Activated T-cell treated with anti-CD3 and anti-CD28 coated beads, Interleukin-2, amount 50 U/mL, for 24 hours (primary cell): ENCODE data around the gene CEP83.

Experiments used
- DNase-seq: peaks from one replicate; pipeline ENCODE4 v3.0.0-alpha.2; 2020
- H3K27ac Mint-ChIP-seq: 2 replicates; pipeline ENCODE4 v1.8.0; 2020; ENCODE audit warnings: mild to moderate bottlenecking, mixed read lengths
- H3K27me3 Mint-ChIP-seq: 2 replicates; pipeline ENCODE4 v1.8.0; 2020; ENCODE audit warnings: mixed read lengths
- H3K36me3 Mint-ChIP-seq: 2 replicates; pipeline ENCODE4 v1.8.0; 2020; ENCODE audit warnings: low read depth, mixed read lengths
- H3K4me1 Mint-ChIP-seq: 2 replicates; pipeline ENCODE4 v1.8.0; 2020; ENCODE audit warnings: low read depth, mixed read lengths
- H3K4me3 Mint-ChIP-seq: 2 replicates; pipeline ENCODE4 v1.8.0; 2020; ENCODE audit warnings: mild to moderate bottlenecking, moderate library complexity, mixed read lengths
- H3K9me3 Mint-ChIP-seq: 2 replicates; pipeline ENCODE4 v1.8.0; 2020; ENCODE audit warnings: mixed read lengths

The CEP83 gene

GRCh38 chr12:94289461-94290312 is 170.0 kb downstream of the CEP83 start:
- no peaks in the 10 kb centered on the region for H3K27me3 Mint-ChIP-seq
- H3K36me3 Mint-ChIP-seq, result peaks cover 62% of the 10 kb centered on the region

GRCh38 chr12:94287245-94287628 is 172.4 kb downstream of the CEP83 start:
- Mint-ChIP-seq H3K9me3 (no peaks in the 10 kb centered on the region), H3K27ac (peak overlapping the region; percentile 40), H3K4me3 (no peak overlapping the region), H3K4me1 (peaks cover 20% of the 10 kb centered on the region), H3K36me3 (peaks cover 65% of the 10 kb centered on the region), H3K27me3 (no peaks in the 10 kb centered on the region)
- no peak for DNase-seq

More at GRCh38 chr12:94289461-94290312, 170.0 kb downstream of the CEP83 start:
- no peak overlapping the region for H3K4me3 Mint-ChIP-seq
- no peak overlapping the region for H3K27ac Mint-ChIP-seq
- no peaks in the 10 kb centered on the region for H3K9me3 Mint-ChIP-seq
- no peak for DNase-seq
- H3K4me1 Mint-ChIP-seq, result no peaks in the 10 kb centered on the region

GRCh38 chr12:94286583-94287244 is 173.0 kb downstream of the CEP83 start:
- Mint-ChIP-seq H3K4me3 (no peak overlapping the region), H3K27me3 (no peaks in the 10 kb centered on the region), H3K9me3 (no peaks in the 10 kb centered on the region), H3K27ac (no peak overlapping the region), H3K36me3 (peaks cover 65% of the 10 kb centered on the region), H3K4me1 (peaks cover 25% of the 10 kb centered on the region)
- no peak for DNase-seq

DNA sequence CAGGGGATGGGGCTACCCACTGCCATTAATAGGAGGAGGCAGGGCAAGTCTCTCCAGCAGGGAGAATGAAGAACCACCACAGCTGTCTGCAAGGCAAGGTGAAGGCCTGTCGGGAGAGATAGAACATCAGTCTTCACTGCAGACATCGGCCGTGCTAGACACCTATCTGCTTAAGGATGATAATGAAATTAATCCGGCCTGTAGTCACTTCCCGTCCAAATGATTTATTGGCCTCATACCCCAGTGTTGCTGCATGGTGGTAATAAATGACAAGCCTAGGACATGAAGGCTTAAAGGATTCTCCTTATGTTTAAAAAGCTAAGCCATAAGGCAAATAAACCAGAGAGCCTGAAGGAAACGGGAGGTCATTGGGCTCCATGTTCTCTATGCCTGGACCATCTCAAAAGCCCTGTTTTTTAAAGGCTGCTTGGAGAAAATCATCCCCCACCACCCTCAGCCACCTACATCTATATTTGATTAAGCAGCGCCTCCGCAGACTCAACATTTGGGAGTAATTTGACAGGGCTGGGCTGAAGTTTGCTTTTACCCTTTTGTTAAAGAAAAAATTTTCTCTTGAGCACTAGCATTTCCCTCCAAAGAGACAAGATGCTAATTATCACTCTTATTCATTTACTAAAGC is 173.6 kb downstream of the CEP83 start:
- no peaks in the 10 kb centered on the region for H3K27me3 Mint-ChIP-seq
- no peak overlapping the region for H3K27ac Mint-ChIP-seq
- peaks cover 61% of the 10 kb centered on the region for H3K36me3 Mint-ChIP-seq
- DNase-seq, result no peak
- no peak overlapping the region for H3K4me3 Mint-ChIP-seq
- H3K9me3 Mint-ChIP-seq, result no peaks in the 10 kb centered on the region
- H3K4me1 Mint-ChIP-seq, result peaks cover 27% of the 10 kb centered on the region

- Mint-ChIP-seq H3K27me3 (no peaks in the 10 kb centered on the region), H3K4me3 (no peak overlapping the region), H3K4me1 (peaks cover 27% of the 10 kb centered on the region), H3K36me3 (peaks cover 59% of the 10 kb centered on the region), H3K27ac (no peak overlapping the region), H3K9me3 (no peaks in the 10 kb centered on the region)
- DNase-seq, result no peak
Observed at GRCh38 chr12:94284859-94285258, 174.8 kb downstream of the CEP83 start.

DNA sequence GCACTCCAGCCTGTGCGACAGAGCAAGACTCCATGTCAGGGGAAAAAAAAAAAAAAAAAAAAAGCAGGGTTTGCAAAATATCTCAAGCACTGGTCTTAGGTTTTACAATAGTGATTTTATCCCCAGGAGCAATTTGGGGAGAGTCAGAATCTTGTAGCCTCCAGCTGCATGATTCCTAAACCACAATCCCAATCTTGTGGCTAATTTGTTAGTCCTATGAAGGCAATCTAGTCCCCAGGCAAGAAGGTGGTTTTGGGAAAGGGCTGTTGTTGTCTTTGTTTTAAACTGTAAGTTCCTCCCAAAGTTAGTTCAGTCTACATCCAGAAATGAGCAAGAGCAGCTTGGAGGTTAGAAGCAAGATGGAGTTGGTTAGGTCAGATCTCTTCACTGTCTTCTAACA is 175.6 kb downstream of the CEP83 start:
- Mint-ChIP-seq H3K27me3 (no peaks in the 10 kb centered on the region), H3K9me3 (no peaks in the 10 kb centered on the region), H3K27ac (no peak overlapping the region), H3K4me1 (peaks cover 27% of the 10 kb centered on the region), H3K36me3 (peaks cover 56% of the 10 kb centered on the region), H3K4me3 (no peak overlapping the region)
- no peak for DNase-seq

GRCh38 chr12:94282675-94283074 is 177.0 kb downstream of the CEP83 start:
- no peaks in the 10 kb centered on the region for H3K9me3 Mint-ChIP-seq
- H3K27ac Mint-ChIP-seq, result peak overlapping the region; percentile 77
- H3K4me3 Mint-ChIP-seq, result peak overlapping the region; percentile 34
- peaks cover 43% of the 10 kb centered on the region for H3K36me3 Mint-ChIP-seq
- no peak for DNase-seq
- H3K4me1 Mint-ChIP-seq, result peaks cover 27% of the 10 kb centered on the region
- no peaks in the 10 kb centered on the region for H3K27me3 Mint-ChIP-seq

DNA sequence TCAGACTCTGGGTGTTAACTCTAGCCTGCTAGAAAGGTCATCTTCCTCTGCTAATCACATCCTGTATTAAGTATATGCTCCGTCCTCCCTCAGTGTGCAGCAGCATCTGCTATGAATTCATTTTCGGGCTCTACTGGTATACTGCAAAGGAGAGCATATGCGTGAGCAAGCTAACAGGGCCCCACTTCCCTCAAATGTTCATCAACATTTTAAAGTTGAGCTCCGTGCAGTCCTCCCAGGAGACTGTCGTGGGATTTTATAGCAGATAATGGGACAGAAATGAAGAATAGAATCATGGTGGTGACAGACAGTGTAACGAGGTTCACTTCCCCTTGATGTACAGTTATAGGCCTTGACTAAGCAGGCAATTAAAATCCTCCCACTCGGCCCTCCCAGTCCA is 179.6 kb downstream of the CEP83 start:
- Mint-ChIP-seq H3K4me3 (no peak overlapping the region), H3K4me1 (peaks cover 27% of the 10 kb centered on the region), H3K27ac (no peak overlapping the region), H3K36me3 (peaks cover 34% of the 10 kb centered on the region), H3K27me3 (no peaks in the 10 kb centered on the region), H3K9me3 (no peaks in the 10 kb centered on the region)
- no peak for DNase-seq

DNA sequence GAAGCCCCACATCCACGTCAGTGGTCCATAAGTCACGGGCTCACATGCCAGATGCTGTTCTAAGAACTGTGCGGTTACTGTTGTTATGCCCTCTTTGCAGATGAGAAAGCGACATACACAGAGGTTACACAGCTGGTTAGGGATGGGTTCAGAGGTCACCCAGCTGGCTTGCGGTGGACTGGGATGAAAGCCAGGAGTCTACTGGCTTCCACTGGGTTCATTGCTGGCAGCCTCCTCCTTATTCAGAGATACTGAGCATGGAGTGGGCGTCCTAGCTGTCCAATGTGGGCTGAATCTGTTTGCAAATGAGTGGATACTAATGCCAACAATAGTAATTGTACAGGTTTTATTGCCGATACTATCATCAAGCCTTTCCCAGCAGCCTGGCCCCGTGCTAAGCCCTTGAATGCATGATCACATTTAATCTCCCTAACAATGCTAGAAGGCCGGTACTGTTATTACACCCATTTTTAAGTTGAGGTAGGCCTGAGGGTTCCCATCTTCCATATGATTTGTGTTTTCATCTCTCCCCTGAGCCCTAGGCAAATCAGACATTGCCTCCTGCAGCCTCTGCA is 182.2 kb downstream of the CEP83 start:
- H3K27ac Mint-ChIP-seq, result no peak overlapping the region

GRCh38 chr12:94276725-94277124 is 182.9 kb downstream of the CEP83 start:
- H3K9me3 Mint-ChIP-seq, result no peaks in the 10 kb centered on the region
- no peaks in the 10 kb centered on the region for H3K27me3 Mint-ChIP-seq
- no peak overlapping the region for H3K4me3 Mint-ChIP-seq

More for the DNA sequence above, 182.2 kb downstream of the CEP83 start:
- Mint-ChIP-seq H3K4me1 (peaks cover 10% of the 10 kb centered on the region), H3K4me3 (no peak overlapping the region), H3K36me3 (peaks cover 22% of the 10 kb centered on the region), H3K27me3 (no peaks in the 10 kb centered on the region), H3K9me3 (no peaks in the 10 kb centered on the region)
- no peak for DNase-seq

DNA sequence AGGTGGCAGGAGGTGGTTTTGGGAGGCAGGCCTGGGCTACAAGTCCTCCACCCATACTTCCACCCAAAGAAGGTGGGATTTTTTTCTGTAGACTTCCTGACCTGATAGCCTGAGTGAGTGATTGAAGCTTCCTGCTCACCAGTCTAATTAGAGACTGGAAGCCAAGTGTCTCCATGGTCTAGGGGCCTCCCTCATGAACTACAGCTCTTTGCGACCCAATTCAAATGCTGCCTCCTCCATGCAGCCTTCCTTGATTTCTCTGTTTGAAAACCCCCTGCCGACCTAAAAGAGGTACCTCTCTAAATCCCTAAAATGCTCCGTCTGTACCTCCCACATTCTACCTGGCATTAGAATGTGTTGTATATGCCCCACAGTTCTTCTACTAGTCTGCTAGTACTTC is 186.4 kb downstream of the CEP83 start:
- H3K4me1 Mint-ChIP-seq, result peaks cover 39% of the 10 kb centered on the region
- H3K27ac Mint-ChIP-seq, result no peak overlapping the region
- peaks cover 23% of the 10 kb centered on the region for H3K36me3 Mint-ChIP-seq
- H3K4me3 Mint-ChIP-seq, result no peak overlapping the region
- DNase-seq, result no peak
- no peaks in the 10 kb centered on the region for H3K27me3 Mint-ChIP-seq
- H3K9me3 Mint-ChIP-seq, result no peaks in the 10 kb centered on the region

More at GRCh38 chr12:94276725-94277124, 182.9 kb downstream of the CEP83 start:
- no peak for DNase-seq
- no peak overlapping the region for H3K27ac Mint-ChIP-seq
- peaks cover 10% of the 10 kb centered on the region for H3K4me1 Mint-ChIP-seq
- H3K36me3 Mint-ChIP-seq, result peaks cover 25% of the 10 kb centered on the region

GRCh38 chr12:94272280-94272679 is 187.4 kb downstream of the CEP83 start:
- no peaks in the 10 kb centered on the region for H3K27me3 Mint-ChIP-seq
- H3K4me1 Mint-ChIP-seq, result peaks cover 49% of the 10 kb centered on the region
- H3K4me3 Mint-ChIP-seq, result no peak overlapping the region
- no peaks in the 10 kb centered on the region for H3K9me3 Mint-ChIP-seq
- H3K36me3 Mint-ChIP-seq, result peaks cover 30% of the 10 kb centered on the region
- no peak overlapping the region for H3K27ac Mint-ChIP-seq
- no peak for DNase-seq

- Mint-ChIP-seq H3K9me3 (no peaks in the 10 kb centered on the region), H3K27ac (peak overlapping the region; percentile 10), H3K27me3 (no peaks in the 10 kb centered on the region), H3K4me3 (no peak overlapping the region), H3K36me3 (peaks cover 36% of the 10 kb centered on the region), H3K4me1 (peaks cover 58% of the 10 kb centered on the region)
- no peak for DNase-seq
Observed at GRCh38 chr12:94271351-94271750, 188.3 kb downstream of the CEP83 start.

- Mint-ChIP-seq H3K9me3 (no peaks in the 10 kb centered on the region), H3K27ac (peak overlapping the region; percentile 91), H3K27me3 (no peaks in the 10 kb centered on the region), H3K4me3 (peak overlapping the region; percentile 59), H3K36me3 (peaks cover 47% of the 10 kb centered on the region), H3K4me1 (peaks cover 63% of the 10 kb centered on the region)
- DNase-seq, result no peak
Observed at GRCh38 chr12:94269316-94269999, 190.2 kb downstream of the CEP83 start.
